OCI-LY1 (cell line): ENCODE measurements around the gene PRRX1.

Experiments
- EZH2 ChIP-seq: fragments of 200-600 bp; sonication (generic), shearing (Covaris generic); IDR thresholded peaks from 2 replicates; pipeline ENCODE4 v1.8.0; 2017; ENCODE audit warnings: borderline replicate concordance, mixed run types, mild to moderate bottlenecking, antibody characterized with exemption, low read length, moderate library complexity, mixed read lengths
- TF ChIP-seq, protein P1 (sequence below): fragments of 200-600 bp; sonication (generic), shearing (Covaris generic); IDR thresholded peaks from 2 replicates; pipeline ENCODE4 v1.5.1; 2017; ENCODE audit warnings: mild to moderate bottlenecking, antibody characterized with exemption, low read length, moderate library complexity, mixed read lengths

- TF ChIP-seq EZH2, result no peak
- TF ChIP-seq, protein P1, sequence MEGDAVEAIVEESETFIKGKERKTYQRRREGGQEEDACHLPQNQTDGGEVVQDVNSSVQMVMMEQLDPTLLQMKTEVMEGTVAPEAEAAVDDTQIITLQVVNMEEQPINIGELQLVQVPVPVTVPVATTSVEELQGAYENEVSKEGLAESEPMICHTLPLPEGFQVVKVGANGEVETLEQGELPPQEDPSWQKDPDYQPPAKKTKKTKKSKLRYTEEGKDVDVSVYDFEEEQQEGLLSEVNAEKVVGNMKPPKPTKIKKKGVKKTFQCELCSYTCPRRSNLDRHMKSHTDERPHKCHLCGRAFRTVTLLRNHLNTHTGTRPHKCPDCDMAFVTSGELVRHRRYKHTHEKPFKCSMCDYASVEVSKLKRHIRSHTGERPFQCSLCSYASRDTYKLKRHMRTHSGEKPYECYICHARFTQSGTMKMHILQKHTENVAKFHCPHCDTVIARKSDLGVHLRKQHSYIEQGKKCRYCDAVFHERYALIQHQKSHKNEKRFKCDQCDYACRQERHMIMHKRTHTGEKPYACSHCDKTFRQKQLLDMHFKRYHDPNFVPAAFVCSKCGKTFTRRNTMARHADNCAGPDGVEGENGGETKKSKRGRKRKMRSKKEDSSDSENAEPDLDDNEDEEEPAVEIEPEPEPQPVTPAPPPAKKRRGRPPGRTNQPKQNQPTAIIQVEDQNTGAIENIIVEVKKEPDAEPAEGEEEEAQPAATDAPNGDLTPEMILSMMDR, result no peak
Observed at GRCh38 chr1:170704256-170704655, 40.3 kb downstream of the PRRX1 start.
